ENCODE data around the gene DNM3. TPM values are rescaled to one million over a fixed set of nuclear protein-coding genes. Genes with fewer than 3 reads are reported as not detected.

DNM3 gene
- total and polyA plus RNA-seq, 2 donors (not counting 1 experiment from before 2014, with no cell fraction given) = 1.0 to 1.3 TPM

DNA sequence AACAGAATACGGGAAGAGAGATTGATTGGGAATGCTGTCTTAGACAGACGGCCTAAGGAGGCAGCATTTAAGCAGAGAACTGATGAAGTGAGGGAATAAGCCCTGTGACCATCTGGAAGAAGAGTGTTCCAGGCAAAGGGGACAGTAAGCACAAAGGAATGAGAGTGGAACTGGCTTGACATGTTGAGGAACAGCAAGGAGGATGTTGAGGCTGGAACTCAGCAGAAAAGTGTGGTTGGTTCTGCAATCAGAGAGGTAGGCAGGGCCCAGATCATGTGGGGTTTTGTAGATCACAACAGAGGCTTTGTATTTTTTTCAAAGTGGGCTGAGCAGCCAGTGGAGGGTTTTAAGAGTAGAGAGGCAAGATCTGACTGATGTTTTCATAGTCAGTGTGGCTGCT is 157.4 kb downstream of the DNM3 start:
- Histone ChIP-seq H3K27ac (ENCODE audit: low read length in 2 of 2) (no peak overlapping the region), H3K4me1 (ENCODE audit: control insufficient read depth in 2 of 2, insufficient read depth in 2 of 2, low read length in 2 of 2) (no peaks in the 10 kb centered on the region), H3K9ac (ENCODE audit: low read length) (no peak overlapping the region), H3K9me3 (ENCODE audit: control extremely low read depth in 1 of 3, control insufficient read depth in 2 of 3, insufficient read depth in 1 of 3, low read length in 2 of 3) (no peaks in the 10 kb centered on the region), H3K27me3 (replicated peaks in 1 of 4; ENCODE audit: control extremely low read depth in 1 of 4, control insufficient read depth in 3 of 4, insufficient read depth in 4 of 4, low read length in 3 of 4) (no peaks in the 10 kb centered on the region), H4K20me1 (ENCODE audit: control insufficient read depth, insufficient read depth, low read length, poor library complexity, severe bottlenecking) (no peaks in the 10 kb centered on the region), H3K4me3 (ENCODE audit: control extremely low read depth in 1 of 5, extremely low read depth in 1 of 5, insufficient read depth in 1 of 5, low read depth in 2 of 5, low read length in 4 of 5) (no peak overlapping the region), H3K36me3 (replicated peaks in 1 of 2; ENCODE audit: control extremely low read depth in 1 of 2, control insufficient read depth in 1 of 2, extremely low read depth in 1 of 2, insufficient read depth in 2 of 2, low read length in 1 of 2) (no peaks in the 10 kb centered on the region), H3K79me2 (ENCODE audit: control insufficient read depth, insufficient read depth, low read length) (no peaks in the 10 kb centered on the region), H3K4me2 (replicated peaks; ENCODE audit: low read depth, low read length, poor library complexity, severe bottlenecking) (no peak overlapping the region), H2AFZ (ENCODE audit: insufficient read depth, low read depth, low read length, poor library complexity, severe bottlenecking) (no peak overlapping the region)
- Mint-ChIP-seq H3K27me3 (no peaks in the 10 kb centered on the region), H3K27ac (no peak overlapping the region), H3K9me3 (ENCODE audit: insufficient read depth) (no peaks in the 10 kb centered on the region), H3K4me3 (no peak overlapping the region), H3K4me1 (no peaks in the 10 kb centered on the region)
- ATAC-seq (ENCODE audit: low read depth) = no peak
- ChIA-PET POLR2A (no interaction called here), CTCF (interaction anchor here (0.8 to 3.2 kb wide), 3 partner anchors 13 to 446 kb away, joined by 3 to 15 read pairs (median 3); no protein-coding TSS in a partner anchor)
- intact Hi-C loops (cut with micrococcal nuclease) = no loop called here
- no peak for DNase-seq
- WGBS (ENCODE audit: insufficient coverage) = 97% methylated on average over 2 of the region's 2 CpGs
- TF ChIP-seq, protein P1, sequence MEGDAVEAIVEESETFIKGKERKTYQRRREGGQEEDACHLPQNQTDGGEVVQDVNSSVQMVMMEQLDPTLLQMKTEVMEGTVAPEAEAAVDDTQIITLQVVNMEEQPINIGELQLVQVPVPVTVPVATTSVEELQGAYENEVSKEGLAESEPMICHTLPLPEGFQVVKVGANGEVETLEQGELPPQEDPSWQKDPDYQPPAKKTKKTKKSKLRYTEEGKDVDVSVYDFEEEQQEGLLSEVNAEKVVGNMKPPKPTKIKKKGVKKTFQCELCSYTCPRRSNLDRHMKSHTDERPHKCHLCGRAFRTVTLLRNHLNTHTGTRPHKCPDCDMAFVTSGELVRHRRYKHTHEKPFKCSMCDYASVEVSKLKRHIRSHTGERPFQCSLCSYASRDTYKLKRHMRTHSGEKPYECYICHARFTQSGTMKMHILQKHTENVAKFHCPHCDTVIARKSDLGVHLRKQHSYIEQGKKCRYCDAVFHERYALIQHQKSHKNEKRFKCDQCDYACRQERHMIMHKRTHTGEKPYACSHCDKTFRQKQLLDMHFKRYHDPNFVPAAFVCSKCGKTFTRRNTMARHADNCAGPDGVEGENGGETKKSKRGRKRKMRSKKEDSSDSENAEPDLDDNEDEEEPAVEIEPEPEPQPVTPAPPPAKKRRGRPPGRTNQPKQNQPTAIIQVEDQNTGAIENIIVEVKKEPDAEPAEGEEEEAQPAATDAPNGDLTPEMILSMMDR (IDR thresholded peaks at IDR 0.05) = no peak
- TF ChIP-seq EZH2 (IDR thresholded peaks at IDR 0.05; ENCODE audit: borderline replicate concordance, insufficient read depth, low read depth, low read length, poor library complexity, severe bottlenecking) = no peak

DNA sequence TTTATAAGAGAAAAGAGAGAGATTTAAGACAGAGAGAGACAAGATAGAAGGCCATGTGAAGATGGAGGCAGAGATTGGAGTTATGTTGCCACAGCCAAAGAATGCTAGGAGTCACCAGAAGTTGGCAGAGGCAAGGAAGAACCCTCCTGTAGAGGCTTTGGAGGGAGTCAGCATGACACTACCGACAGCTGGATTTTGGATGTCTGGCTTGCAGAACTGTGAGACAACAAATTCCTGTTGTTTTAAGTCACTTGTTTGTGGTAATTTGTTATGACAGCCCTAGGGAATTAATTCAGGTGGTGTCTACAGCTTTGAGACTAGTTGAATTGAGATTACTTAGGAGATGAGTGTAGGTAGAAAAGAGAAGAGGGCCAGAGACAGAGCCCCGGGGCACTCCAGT is 158.5 kb downstream of the DNM3 start:
- ChIA-PET CTCF (interaction anchor here (0.8 to 6.0 kb wide), 4 partner anchors 12 to 445 kb away, joined by 3 to 41 read pairs (median 3); no protein-coding TSS in a partner anchor), POLR2A (no interaction called here)
- 100% methylated on average over 2 of the region's 2 CpGs for WGBS (ENCODE audit: insufficient coverage)
- Mint-ChIP-seq H3K4me3 (no peak overlapping the region), H3K4me1 (no peaks in the 10 kb centered on the region), H3K27me3 (no peaks in the 10 kb centered on the region), H3K9me3 (ENCODE audit: insufficient read depth) (no peaks in the 10 kb centered on the region), H3K27ac (no peak overlapping the region)
- H3K36me3 ChIP-seq (replicated peaks in 1 of 2; ENCODE audit: control extremely low read depth in 1 of 2, control insufficient read depth in 1 of 2, extremely low read depth in 1 of 2, insufficient read depth in 2 of 2, low read length in 1 of 2) = no peaks in the 10 kb centered on the region
- H3K27ac ChIP-seq (ENCODE audit: low read length in 2 of 2) = no peak overlapping the region
- H3K9me3 ChIP-seq (ENCODE audit: control extremely low read depth in 1 of 3, control insufficient read depth in 2 of 3, insufficient read depth in 1 of 3, low read length in 2 of 3) = no peaks in the 10 kb centered on the region
- no peak for ATAC-seq (ENCODE audit: low read depth)
- H3K79me2 ChIP-seq (ENCODE audit: control insufficient read depth, insufficient read depth, low read length) = no peaks in the 10 kb centered on the region
- no peak for DNase-seq
- no peak overlapping the region for H3K9ac ChIP-seq (ENCODE audit: low read length)
- no peak overlapping the region for H2AFZ ChIP-seq (ENCODE audit: insufficient read depth, low read depth, low read length, poor library complexity, severe bottlenecking)
- H3K4me1 ChIP-seq (ENCODE audit: control insufficient read depth in 2 of 2, insufficient read depth in 2 of 2, low read length in 2 of 2) = no peaks in the 10 kb centered on the region
- no peaks in the 10 kb centered on the region for H4K20me1 ChIP-seq (ENCODE audit: control insufficient read depth, insufficient read depth, low read length, poor library complexity, severe bottlenecking)
- TF ChIP-seq, protein P1 (IDR thresholded peaks at IDR 0.05) = no peak
- TF ChIP-seq EZH2 (IDR thresholded peaks at IDR 0.05; ENCODE audit: borderline replicate concordance, insufficient read depth, low read depth, low read length, poor library complexity, severe bottlenecking) = no peak
- H3K27me3 ChIP-seq (replicated peaks in 1 of 4; ENCODE audit: control extremely low read depth in 1 of 4, control insufficient read depth in 3 of 4, insufficient read depth in 4 of 4, low read length in 3 of 4) = no peaks in the 10 kb centered on the region
- no peak overlapping the region for H3K4me2 ChIP-seq (replicated peaks; ENCODE audit: low read depth, low read length, poor library complexity, severe bottlenecking)
- intact Hi-C loops (cut with micrococcal nuclease) = no loop called here
- no peak overlapping the region for H3K4me3 ChIP-seq (ENCODE audit: control extremely low read depth in 1 of 5, extremely low read depth in 1 of 5, insufficient read depth in 1 of 5, low read depth in 2 of 5, low read length in 4 of 5)
